ENCODE results near the gene SYNM.

Gene SYNM

DNA sequence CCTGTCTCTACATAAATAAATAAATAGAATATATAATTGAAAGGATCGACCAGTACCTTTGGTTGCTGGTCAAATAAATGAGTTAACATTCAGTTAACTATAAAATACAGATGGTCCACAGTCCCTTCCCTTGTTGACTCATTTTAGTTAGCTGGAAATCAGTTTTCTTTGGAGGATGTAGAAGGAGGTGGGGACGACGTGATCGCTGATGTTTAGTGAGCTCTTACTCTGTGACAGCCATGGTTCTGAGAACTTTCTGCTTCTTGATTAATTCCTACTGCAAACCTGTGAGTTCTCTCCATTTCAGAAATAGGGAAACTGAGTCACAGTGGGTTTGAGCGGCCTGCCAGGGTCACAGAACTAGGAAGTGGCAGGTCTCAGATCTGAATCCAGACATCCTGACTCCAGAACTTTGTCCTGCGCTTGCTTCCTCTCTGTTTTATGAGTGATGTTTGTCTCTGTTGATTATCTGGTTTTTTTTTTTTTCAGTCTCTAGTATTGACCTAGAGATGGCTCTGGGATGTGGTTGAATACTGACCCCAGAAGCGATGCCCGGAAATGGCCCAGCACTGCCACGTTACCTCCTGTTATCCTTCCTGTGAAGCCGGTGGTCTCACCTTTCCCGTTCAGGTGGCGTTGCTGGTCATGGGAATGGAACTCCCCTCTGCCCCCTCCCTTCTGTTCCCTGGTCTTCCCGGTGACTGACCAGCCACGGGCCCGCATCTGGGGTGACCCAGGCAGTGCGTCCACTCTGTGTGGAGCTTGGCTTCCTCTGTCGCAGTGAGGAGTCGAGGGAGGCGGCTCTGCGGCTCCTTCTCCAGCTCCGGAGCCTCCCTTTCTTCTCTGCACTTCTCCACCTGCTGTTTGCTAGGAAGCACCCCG lies 18.2 kb downstream of the SYNM start:
- H3F3A ChIP-seq (ENCODE audit: insufficient read depth, low read length) = no peaks in the 10 kb centered on the region
- peak overlapping the region; percentile 42; the same call in 1 of the 2 replicates for H3K27ac ChIP-seq (ENCODE audit: low read length)
- DNase-seq = no peak
- H3K4me1 ChIP-seq (ENCODE audit: low read length) = peaks cover 12% of the 10 kb centered on the region
- no peaks in the 10 kb centered on the region for H4K20me1 ChIP-seq (ENCODE audit: insufficient read depth, low read length)
- no peak for TF ChIP-seq EZH2 (optimal IDR thresholded peaks at IDR 0.05; ENCODE audit: low read depth, low read length)
- TF ChIP-seq, protein P1, sequence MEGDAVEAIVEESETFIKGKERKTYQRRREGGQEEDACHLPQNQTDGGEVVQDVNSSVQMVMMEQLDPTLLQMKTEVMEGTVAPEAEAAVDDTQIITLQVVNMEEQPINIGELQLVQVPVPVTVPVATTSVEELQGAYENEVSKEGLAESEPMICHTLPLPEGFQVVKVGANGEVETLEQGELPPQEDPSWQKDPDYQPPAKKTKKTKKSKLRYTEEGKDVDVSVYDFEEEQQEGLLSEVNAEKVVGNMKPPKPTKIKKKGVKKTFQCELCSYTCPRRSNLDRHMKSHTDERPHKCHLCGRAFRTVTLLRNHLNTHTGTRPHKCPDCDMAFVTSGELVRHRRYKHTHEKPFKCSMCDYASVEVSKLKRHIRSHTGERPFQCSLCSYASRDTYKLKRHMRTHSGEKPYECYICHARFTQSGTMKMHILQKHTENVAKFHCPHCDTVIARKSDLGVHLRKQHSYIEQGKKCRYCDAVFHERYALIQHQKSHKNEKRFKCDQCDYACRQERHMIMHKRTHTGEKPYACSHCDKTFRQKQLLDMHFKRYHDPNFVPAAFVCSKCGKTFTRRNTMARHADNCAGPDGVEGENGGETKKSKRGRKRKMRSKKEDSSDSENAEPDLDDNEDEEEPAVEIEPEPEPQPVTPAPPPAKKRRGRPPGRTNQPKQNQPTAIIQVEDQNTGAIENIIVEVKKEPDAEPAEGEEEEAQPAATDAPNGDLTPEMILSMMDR (IDR thresholded peaks at IDR 0.05; ENCODE audit: low read length) = no peak
- no peak for TF ChIP-seq EZH2phosphoT487 (IDR thresholded peaks at IDR 0.05; ENCODE audit: low read length)
- no peaks in the 10 kb centered on the region for H3K9me3 ChIP-seq (replicated peaks; ENCODE audit: insufficient read depth, low read length)
- H3K27me3 ChIP-seq (replicated peaks; ENCODE audit: insufficient read depth, low read length) = no peaks in the 10 kb centered on the region
- no peaks in the 10 kb centered on the region for H3K79me2 ChIP-seq (ENCODE audit: low read length)
- H2AFZ ChIP-seq (ENCODE audit: low read length) = 0 out of 2 replicates have a peak overlapping the region, but pooled peaks have one; percentile 7
- H3K9me2 ChIP-seq (replicated peaks; ENCODE audit: insufficient read depth, low read length) = no peaks in the 10 kb centered on the region
- H3K4me3 ChIP-seq (ENCODE audit: low read length) = no peak overlapping the region
- no peaks in the 10 kb centered on the region for H3K36me3 ChIP-seq (replicated peaks; ENCODE audit: insufficient read depth, low read length)
- no peak overlapping the region for H3K9ac ChIP-seq (ENCODE audit: low read length)
- H3K4me2 ChIP-seq (ENCODE audit: low read depth, low read length) = peak overlapping the region; percentile 18; the same call in 1 of the 2 replicates

DNA sequence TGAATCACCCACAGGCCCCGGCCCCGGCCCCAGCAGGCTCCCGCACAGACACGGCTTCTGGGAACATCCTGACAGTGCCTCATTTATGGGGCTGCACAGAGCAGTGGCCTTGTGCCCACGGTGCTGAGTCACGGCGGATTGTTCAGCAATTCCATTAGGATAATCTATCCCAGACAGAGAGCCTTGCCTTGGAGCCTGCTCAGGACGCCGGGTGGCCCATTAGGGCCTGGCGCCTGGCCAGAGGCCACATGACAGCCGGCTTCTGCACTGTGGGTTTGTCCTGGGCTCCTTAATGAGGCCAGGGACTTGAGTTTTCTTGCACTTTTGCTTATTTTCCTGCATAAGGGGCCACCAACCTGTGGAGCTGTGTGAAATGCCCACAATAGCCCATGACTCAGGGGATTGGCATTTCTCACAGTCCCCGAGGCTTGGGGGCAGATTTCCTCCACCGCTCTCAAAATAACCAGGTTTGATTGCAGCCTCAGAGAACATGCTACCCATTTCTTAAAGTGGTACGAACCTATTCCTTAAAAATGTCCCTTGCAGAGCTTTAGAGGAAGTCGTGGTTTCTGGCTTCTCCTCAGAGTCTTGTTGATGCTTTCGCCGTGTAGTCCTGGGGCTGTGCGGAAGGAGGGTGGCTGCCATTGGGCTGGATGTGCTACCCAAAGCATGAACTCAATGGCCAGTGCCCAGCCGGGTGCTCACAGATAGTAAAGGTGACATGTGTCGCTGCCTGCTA lies 19.0 kb downstream of the SYNM start:
- 0 out of 2 replicates have a peak overlapping the region, but pooled peaks have one; percentile 7 for H2AFZ ChIP-seq (ENCODE audit: low read length)
- TF ChIP-seq, protein P1 (IDR thresholded peaks at IDR 0.05; ENCODE audit: low read length) = no peak
- TF ChIP-seq EZH2 (optimal IDR thresholded peaks at IDR 0.05; ENCODE audit: low read depth, low read length) = no peak
- H3K9me3 ChIP-seq (replicated peaks; ENCODE audit: insufficient read depth, low read length) = no peaks in the 10 kb centered on the region
- H3K4me2 ChIP-seq (ENCODE audit: low read depth, low read length) = peak overlapping the region; percentile 18; the same call in 1 of the 2 replicates
- H3K4me3 ChIP-seq (ENCODE audit: low read length) = no peak overlapping the region
- H3K27ac ChIP-seq (ENCODE audit: low read length) = peak overlapping the region; percentile 42; the same call in 1 of the 2 replicates
- H3K9ac ChIP-seq (ENCODE audit: low read length) = no peak overlapping the region
- no peaks in the 10 kb centered on the region for H3K27me3 ChIP-seq (replicated peaks; ENCODE audit: insufficient read depth, low read length)
- peaks cover 12% of the 10 kb centered on the region for H3K4me1 ChIP-seq (ENCODE audit: low read length)
- H3F3A ChIP-seq (ENCODE audit: insufficient read depth, low read length) = no peaks in the 10 kb centered on the region
- peak; percentile 45 for DNase-seq
- H3K79me2 ChIP-seq (ENCODE audit: low read length) = no peaks in the 10 kb centered on the region
- H4K20me1 ChIP-seq (ENCODE audit: insufficient read depth, low read length) = no peaks in the 10 kb centered on the region
- H3K9me2 ChIP-seq (replicated peaks; ENCODE audit: insufficient read depth, low read length) = no peaks in the 10 kb centered on the region
- H3K36me3 ChIP-seq (replicated peaks; ENCODE audit: insufficient read depth, low read length) = no peaks in the 10 kb centered on the region

DNA sequence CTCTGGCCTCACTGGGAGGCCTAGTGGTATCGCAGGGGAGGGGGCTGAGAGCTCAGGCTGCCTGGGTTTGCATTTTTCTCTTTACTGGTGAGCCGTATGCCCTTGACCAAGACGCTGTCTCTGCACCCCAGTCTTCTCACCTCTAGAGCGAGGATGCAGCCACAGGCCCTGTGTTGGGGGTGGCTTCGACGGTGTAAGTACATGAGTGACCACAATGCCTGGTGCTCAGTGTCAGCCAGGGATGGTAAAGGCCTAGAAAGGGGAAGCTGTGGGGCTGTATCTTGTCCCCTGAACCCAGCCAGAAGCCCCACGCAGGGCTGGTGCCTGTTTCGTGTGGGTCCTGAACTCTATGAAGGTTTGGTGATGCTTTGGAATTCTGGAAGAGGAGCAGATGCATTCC lies 19.8 kb downstream of the SYNM start:
- no peak overlapping the region for H3K27ac ChIP-seq (ENCODE audit: low read length)
- H3K9ac ChIP-seq (ENCODE audit: low read length) = no peak overlapping the region
- no peaks in the 10 kb centered on the region for H3K9me2 ChIP-seq (replicated peaks; ENCODE audit: insufficient read depth, low read length)
- H4K20me1 ChIP-seq (ENCODE audit: insufficient read depth, low read length) = no peaks in the 10 kb centered on the region
- TF ChIP-seq, protein P1 (IDR thresholded peaks at IDR 0.05; ENCODE audit: low read length) = no peak
- TF ChIP-seq EZH2 (optimal IDR thresholded peaks at IDR 0.05; ENCODE audit: low read depth, low read length) = no peak
- TF ChIP-seq EZH2phosphoT487 (IDR thresholded peaks at IDR 0.05; ENCODE audit: low read length) = no peak
- peaks cover 12% of the 10 kb centered on the region for H3K4me1 ChIP-seq (ENCODE audit: low read length)
- H3K27me3 ChIP-seq (replicated peaks; ENCODE audit: insufficient read depth, low read length) = no peaks in the 10 kb centered on the region
- H3K79me2 ChIP-seq (ENCODE audit: low read length) = no peaks in the 10 kb centered on the region
- H3K4me2 ChIP-seq (ENCODE audit: low read depth, low read length) = no peak overlapping the region
- no peaks in the 10 kb centered on the region for H3K36me3 ChIP-seq (replicated peaks; ENCODE audit: insufficient read depth, low read length)
- H3K9me3 ChIP-seq (replicated peaks; ENCODE audit: insufficient read depth, low read length) = no peaks in the 10 kb centered on the region
- DNase-seq = no peak
- no peaks in the 10 kb centered on the region for H3F3A ChIP-seq (ENCODE audit: insufficient read depth, low read length)
- no peak overlapping the region for H2AFZ ChIP-seq (ENCODE audit: low read length)
- no peak overlapping the region for H3K4me3 ChIP-seq (ENCODE audit: low read length)
